Bronchial epithelial cell (primary cell): ENCODE data around the gene DNM2. TPM values are rescaled to one million over a fixed set of nuclear protein-coding genes. Genes with fewer than 3 reads are reported as not detected.
A peak's percentile ranks its signal among the peaks of the same experiment; 100 is the strongest.

ENCODE experiments used
- DNase-seq: peaks from one replicate; pipeline ENCODE4 v3.0.0-alpha.2; 2010; ENCODE audit warnings: low read depth
- FAIRE-seq: peaks from 2 replicates; lab custom pipeline; 2011; peaks lifted over from hg19 to GRCh38; lab: Jason Lieb, UNC
- H3K27me3 ChIP-seq: 2 replicates; pipeline ENCODE4 v1.5.1; 2011; ENCODE audit warnings: low read length; ENCODE audit not compliant: control insufficient read depth, insufficient read depth
- H3K36me3 ChIP-seq: 2 replicates; pipeline ENCODE4 v1.5.1; 2011; ENCODE audit warnings: low read length; ENCODE audit not compliant: control insufficient read depth, insufficient read depth
- H3K4me3 ChIP-seq: 2 replicates; pipeline ENCODE4 v1.5.1; 2011; ENCODE audit warnings: mild to moderate bottlenecking, low read depth, low read length, control low read depth
- total RNA-seq: library from RNA; depleted of rRNA; stranded (reverse); fragments of >200 nt; gene quantifications from 2 replicates; pipeline ENCODE4 v1.2.1, GENCODE V29; 2014
- TF ChIP-seq, protein P1 (sequence below): IDR thresholded peaks from 2 replicates; pipeline ENCODE4 v1.5.1; 2011; ENCODE audit warnings: mild to moderate bottlenecking, moderate library complexity, low read length, control low read depth, inconsistent platforms; ENCODE audit not compliant: insufficient read depth, severe bottlenecking

DNM2 gene
- total RNA-seq, 1 donor from 2014 or later = 68.4 TPM

DNA sequence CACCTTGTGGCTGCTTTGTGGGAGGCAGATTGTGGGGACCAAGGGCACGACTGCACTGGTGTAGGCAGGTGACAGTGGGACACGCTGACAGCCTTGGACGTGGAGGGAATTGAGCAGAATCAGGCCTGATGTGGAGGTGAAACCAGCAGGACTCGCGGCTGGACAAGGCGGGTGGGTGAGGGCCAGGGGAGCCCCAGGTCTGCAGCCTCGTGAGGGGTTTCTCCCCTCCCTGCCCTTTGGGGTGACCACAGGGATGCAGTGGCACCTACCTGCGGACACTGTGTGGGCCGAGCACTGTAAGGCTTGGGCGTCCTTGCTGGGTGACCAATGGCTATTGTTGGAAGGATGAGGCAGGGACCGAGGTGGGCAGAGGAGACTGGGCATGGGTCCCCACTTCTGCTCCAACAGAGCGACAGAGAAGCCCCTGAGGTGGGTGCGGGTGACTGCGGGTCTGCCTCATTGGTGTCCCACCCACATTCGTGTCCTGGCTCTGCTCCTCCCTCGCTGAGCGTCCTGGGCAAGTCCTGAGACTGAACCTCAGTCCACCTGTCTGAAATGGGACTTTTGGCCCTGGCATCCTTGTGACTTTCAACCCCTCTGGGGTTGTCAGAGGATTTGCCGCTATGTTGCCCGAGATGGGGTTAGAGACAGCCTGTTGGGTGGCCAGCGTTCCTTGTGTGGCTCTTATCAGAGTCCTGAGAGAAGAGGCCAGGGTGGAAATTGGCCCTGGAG lies 30.5 kb downstream of the DNM2 start:
- Histone ChIP-seq H3K4me3 (no peak overlapping the region), H3K36me3 (no peaks in the 10 kb centered on the region), H3K27me3 (no peaks in the 10 kb centered on the region)
- TF ChIP-seq, protein P1, sequence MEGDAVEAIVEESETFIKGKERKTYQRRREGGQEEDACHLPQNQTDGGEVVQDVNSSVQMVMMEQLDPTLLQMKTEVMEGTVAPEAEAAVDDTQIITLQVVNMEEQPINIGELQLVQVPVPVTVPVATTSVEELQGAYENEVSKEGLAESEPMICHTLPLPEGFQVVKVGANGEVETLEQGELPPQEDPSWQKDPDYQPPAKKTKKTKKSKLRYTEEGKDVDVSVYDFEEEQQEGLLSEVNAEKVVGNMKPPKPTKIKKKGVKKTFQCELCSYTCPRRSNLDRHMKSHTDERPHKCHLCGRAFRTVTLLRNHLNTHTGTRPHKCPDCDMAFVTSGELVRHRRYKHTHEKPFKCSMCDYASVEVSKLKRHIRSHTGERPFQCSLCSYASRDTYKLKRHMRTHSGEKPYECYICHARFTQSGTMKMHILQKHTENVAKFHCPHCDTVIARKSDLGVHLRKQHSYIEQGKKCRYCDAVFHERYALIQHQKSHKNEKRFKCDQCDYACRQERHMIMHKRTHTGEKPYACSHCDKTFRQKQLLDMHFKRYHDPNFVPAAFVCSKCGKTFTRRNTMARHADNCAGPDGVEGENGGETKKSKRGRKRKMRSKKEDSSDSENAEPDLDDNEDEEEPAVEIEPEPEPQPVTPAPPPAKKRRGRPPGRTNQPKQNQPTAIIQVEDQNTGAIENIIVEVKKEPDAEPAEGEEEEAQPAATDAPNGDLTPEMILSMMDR = no peak
- FAIRE-seq (no peak), DNase-seq (no peak)

DNA sequence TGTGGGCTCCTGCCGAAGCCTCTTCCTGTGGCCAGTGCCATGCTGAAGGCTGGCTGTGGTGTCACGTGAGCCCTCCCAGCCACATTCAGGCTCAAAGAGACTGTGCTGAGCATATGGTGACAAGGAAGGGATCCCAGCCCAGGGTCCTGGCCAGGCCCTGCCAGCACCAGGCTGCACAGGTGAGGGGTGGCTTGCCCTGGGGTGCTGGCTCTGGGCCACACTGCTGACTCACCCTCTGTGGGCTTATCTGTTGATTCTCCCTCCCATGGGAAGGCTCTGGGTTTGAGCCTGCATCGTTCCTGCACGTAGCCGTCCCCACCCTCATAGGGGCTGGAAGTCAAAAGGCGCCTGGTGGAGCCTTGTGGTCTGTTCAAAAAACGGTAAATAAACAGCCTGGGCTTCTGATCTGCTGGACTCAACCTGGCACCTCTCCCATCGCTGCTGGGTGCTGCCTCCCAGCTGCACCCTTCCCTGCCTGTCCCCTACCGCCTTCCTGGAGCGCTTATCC lies 31.1 kb downstream of the DNM2 start:
- TF ChIP-seq, protein P1 = no peak
- Histone ChIP-seq H3K27me3 (no peaks in the 10 kb centered on the region), H3K36me3 (no peaks in the 10 kb centered on the region), H3K4me3 (no peak overlapping the region)
- no peak for FAIRE-seq
- DNase-seq = peak; percentile 72

DNA sequence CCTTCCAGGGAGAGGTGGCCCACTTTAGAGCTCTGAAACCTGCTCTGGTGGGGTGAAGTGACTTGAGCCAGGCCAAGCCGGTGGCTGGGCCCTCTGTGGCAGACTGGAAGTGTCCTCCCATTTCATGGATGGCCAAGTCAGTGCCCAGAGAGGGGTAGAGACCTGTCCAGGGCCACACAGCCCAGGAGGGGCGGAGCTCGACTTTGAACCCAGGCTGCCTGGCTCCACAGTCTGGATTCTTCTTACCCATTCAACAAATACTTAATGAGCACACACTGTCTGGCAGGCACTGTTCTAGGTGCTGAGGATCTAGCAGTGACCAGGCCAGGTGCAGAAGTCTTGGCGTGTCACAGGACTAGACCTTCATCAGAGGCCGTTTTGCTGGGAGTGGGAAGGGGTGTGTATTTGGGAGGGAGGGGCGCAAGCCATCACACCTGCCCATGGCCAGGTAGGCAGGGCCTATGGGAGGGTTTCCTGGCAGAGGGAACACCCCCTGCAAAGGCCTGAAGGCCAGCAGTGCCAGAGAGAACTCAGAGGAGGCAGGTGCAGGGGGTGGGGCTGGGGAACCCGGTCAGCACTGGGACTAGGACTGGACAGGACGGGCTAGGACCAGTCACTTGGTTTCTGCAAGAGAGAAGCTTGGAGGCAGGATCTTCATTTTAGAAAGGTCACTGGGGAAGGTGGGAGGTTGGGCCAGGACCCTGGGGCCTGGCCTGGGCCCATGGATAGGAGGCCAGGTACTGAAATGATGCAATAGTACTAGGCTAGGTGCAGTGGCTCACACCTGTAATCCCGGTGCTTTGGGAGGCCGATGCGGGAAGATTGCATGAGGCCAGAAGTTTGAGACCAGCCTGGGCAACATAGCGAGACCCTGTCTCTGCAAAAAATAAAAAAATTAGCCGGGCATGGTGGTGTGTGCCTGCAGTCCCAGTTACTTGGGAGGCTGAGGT lies 31.8 kb downstream of the DNM2 start:
- Histone ChIP-seq H3K36me3 (no peaks in the 10 kb centered on the region), H3K4me3 (no peak overlapping the region), H3K27me3 (no peaks in the 10 kb centered on the region)
- FAIRE-seq = no peak
- TF ChIP-seq, protein P1 = no peak
- no peak for DNase-seq

DNA sequence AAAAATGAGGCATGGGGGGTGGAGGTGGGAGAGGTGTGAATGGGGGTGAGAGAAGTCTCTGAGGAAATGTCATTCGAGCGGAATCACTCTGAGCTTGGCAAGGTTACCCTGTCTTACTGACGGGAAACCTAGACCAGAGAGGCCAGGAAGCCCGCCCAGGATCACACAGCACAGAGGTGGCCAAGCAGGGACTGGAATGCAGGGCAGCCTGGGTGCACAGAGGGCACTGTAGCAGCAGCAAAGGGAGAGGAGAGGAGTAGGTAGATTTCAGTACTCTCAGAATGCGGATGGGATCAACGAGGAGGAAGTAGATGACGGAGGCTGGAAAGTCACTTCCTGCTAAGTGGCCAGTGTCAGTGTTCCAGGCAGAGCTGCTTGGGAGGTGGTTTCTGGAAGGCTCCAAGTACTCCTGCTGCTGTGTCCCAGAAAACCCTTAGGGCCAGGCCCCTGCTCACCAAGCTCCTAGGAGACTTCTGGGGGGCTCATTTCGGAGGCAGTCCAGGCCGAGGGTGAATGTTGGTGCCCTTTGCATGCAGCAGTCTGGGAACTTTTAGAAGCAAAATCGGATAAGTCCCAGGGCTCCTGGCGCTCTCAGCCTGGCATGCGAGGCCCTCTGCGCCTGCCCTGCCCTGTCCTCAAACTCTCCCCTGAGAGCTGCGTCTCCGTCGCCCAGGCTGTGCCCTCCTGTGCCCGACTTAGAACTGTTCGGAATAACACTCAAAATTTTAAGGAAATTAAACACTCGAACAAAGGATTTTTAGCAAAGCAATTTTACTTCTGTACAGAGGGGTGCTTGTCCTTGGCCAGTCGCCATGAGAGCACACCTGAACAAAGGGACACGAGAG lies 33.5 kb downstream of the DNM2 start:
- H3K27me3 ChIP-seq = no peaks in the 10 kb centered on the region
- peaks cover 2% of the 10 kb centered on the region for H3K36me3 ChIP-seq
- no peak for FAIRE-seq
- H3K4me3 ChIP-seq = no peak overlapping the region
- TF ChIP-seq, protein P1 = no peak
- DNase-seq = peak; percentile 69

DNA sequence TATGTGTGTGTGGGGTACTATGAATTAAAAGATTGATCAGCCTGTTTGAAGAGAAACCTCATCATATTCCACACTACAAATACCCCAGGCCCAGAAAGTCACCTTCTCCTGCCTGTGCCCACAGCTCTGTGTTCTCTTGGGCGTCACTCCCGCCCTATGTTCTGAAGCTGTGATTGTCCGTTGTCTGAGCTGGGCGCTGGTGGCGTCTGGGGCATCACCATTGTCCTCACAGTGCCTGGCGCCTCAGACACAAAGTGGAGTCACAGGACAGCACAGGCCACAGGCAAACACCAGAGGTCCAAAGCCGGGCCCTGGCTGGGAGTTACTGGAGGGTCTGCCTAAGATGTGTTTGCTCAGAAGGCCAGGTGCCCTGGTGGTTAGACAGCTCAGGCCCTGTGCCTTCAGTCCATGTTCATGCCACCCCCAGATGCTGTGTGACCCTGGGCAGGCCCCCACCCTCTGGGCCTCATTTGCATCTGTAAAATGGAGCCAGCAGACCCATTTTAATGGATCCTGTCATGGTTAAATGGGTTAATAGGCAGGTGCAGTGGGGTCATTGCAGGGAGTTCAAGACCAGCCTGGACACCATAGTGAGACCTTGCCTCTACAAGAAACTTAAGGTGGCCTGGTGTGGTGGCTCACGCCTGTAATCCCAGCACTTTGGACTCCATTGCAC lies 34.5 kb downstream of the DNM2 start:
- no peak overlapping the region for H3K4me3 ChIP-seq
- H3K27me3 ChIP-seq = no peaks in the 10 kb centered on the region
- FAIRE-seq (no peak), DNase-seq (no peak)
- TF ChIP-seq, protein P1 = no peak
- H3K36me3 ChIP-seq = peaks cover 2% of the 10 kb centered on the region
